Measurements from ENCODE around the gene KDR. TPM values are rescaled to one million over a fixed set of nuclear protein-coding genes. Genes with fewer than 3 reads are reported as not detected.

Gene KDR
- total RNA-seq, 4 donors from 2014 or later: 24.7 to 66.9 (median 33.4) TPM

GRCh38 chr4:55110131-55110530 lies 15.3 kb downstream of the KDR start:
- Histone ChIP-seq H3K36me3 (peaks cover 3 to 82% of the 10 kb centered on the region in 2 donors), H3K9me3 (no peaks in the 10 kb centered on the region), H3K27me3 (no peaks in the 10 kb centered on the region), H3K4me3 (no peak overlapping the region), H3K4me1 (no peaks in the 10 kb centered on the region), H3K27ac (no peak overlapping the region)
- no peak for ATAC-seq
- TF ChIP-seq POLR2A (IDR thresholded peaks at IDR 0.05) (no peak), POLR2AphosphoS5 (IDR thresholded peaks at IDR 0.05) (no peak), CTCF (IDR thresholded peaks at IDR 0.05) (no peak), EP300 (IDR thresholded peaks at IDR 0.05) (no peak)
- 72 to 82% methylated on average over 5 to 8 of the region's 8 CpGs for WGBS, 2 donors (ENCODE audit: low coverage in 1 of 2)

- 70 to 92% methylated on average over 3 of the region's 3 CpGs for WGBS, 2 donors (ENCODE audit: low coverage in 1 of 2)
- Histone ChIP-seq H3K27ac (no peak overlapping the region), H3K27me3 (no peaks in the 10 kb centered on the region), H3K4me3 (no peak overlapping the region), H3K4me1 (no peaks in the 10 kb centered on the region), H3K9me3 (no peaks in the 10 kb centered on the region), H3K36me3 (peaks cover 0 to 84% of the 10 kb centered on the region in 2 donors)
- TF ChIP-seq POLR2A (IDR thresholded peaks at IDR 0.05) (no peak), POLR2AphosphoS5 (IDR thresholded peaks at IDR 0.05) (no peak), CTCF (IDR thresholded peaks at IDR 0.05) (no peak), EP300 (IDR thresholded peaks at IDR 0.05) (no peak)
- no peak for ATAC-seq
Observed at GRCh38 chr4:55107054-55107453, 18.3 kb downstream of the KDR start.

GRCh38 chr4:55103224-55103623 lies 22.2 kb downstream of the KDR start:
- no peaks in the 10 kb centered on the region for H3K27me3 ChIP-seq
- 64 to 94% methylated on average over 3 of the region's 3 CpGs for WGBS, 2 donors (ENCODE audit: low coverage in 1 of 2)
- no peak overlapping the region for H3K4me3 ChIP-seq
- no peak overlapping the region for H3K27ac ChIP-seq
- TF ChIP-seq POLR2A (IDR thresholded peaks at IDR 0.05) (no peak), POLR2AphosphoS5 (IDR thresholded peaks at IDR 0.05) (no peak), CTCF (IDR thresholded peaks at IDR 0.05) (no peak), EP300 (IDR thresholded peaks at IDR 0.05) (no peak)
- H3K4me1 ChIP-seq: no peaks in the 10 kb centered on the region
- H3K9me3 ChIP-seq: no peaks in the 10 kb centered on the region
- no peak for ATAC-seq
- H3K36me3 ChIP-seq: peaks cover 0 to 94% of the 10 kb centered on the region in 2 donors

- peaks cover 0 to 97% of the 10 kb centered on the region in 2 donors for H3K36me3 ChIP-seq
- no peaks in the 10 kb centered on the region for H3K9me3 ChIP-seq
- no peak overlapping the region for H3K27ac ChIP-seq
- TF ChIP-seq POLR2AphosphoS5 (IDR thresholded peaks at IDR 0.05): no peak
- TF ChIP-seq POLR2A (IDR thresholded peaks at IDR 0.05): no peak
- no peak for TF ChIP-seq CTCF (IDR thresholded peaks at IDR 0.05)
- no peak for TF ChIP-seq EP300 (IDR thresholded peaks at IDR 0.05)
- no peak overlapping the region for H3K4me3 ChIP-seq
- no peak for ATAC-seq
- 74 to 91% methylated on average over 3 to 4 of the region's 4 CpGs for WGBS, 2 donors (ENCODE audit: low coverage in 1 of 2)
- H3K27me3 ChIP-seq: no peaks in the 10 kb centered on the region
- H3K4me1 ChIP-seq: no peaks in the 10 kb centered on the region
Observed at GRCh38 chr4:55099816-55100215, 25.6 kb downstream of the KDR start.

GRCh38 chr4:55098456-55099204 lies 26.8 kb downstream of the KDR start:
- peaks cover 0 to 97% of the 10 kb centered on the region in 2 donors for H3K36me3 ChIP-seq
- no peak for ATAC-seq
- H3K27ac ChIP-seq: no peak overlapping the region
- no peaks in the 10 kb centered on the region for H3K4me1 ChIP-seq
- no peaks in the 10 kb centered on the region for H3K9me3 ChIP-seq
- H3K27me3 ChIP-seq: no peaks in the 10 kb centered on the region
- H3K4me3 ChIP-seq: no peak overlapping the region
- no peak for TF ChIP-seq EP300 (IDR thresholded peaks at IDR 0.05)
- no peak for TF ChIP-seq CTCF (IDR thresholded peaks at IDR 0.05)
- no peak for TF ChIP-seq POLR2A (IDR thresholded peaks at IDR 0.05)
- TF ChIP-seq POLR2AphosphoS5 (IDR thresholded peaks at IDR 0.05): no peak
- WGBS, 2 donors (ENCODE audit: low coverage in 1 of 2): 91 to 95% methylated on average over 9 of the region's 10 CpGs

Data from gastroesophageal sphincter (tissue), 4 donors.